Erythroblast (primary cell): ENCODE measurements around the gene CFD.

Source experiments
- DNase-seq, 2 experiments: peaks; one replicate each; lab custom pipeline; 2025; lab: John Stamatoyannopoulos, UW
- GATA1 ChIP-seq: IDR thresholded peaks from 2 replicates; pipeline ENCODE4 v1.6.1; 2011; ENCODE audit warnings: low read depth, mild to moderate bottlenecking, control low read depth, low read length, moderate library complexity
- POLR2A ChIP-seq: IDR thresholded peaks from 2 replicates; pipeline ENCODE4 v1.6.1; 2011; ENCODE audit warnings: mild to moderate bottlenecking, low read length

CFD gene

GRCh38 chr19:855142-855541 lies 4.3 kb upstream of the CFD start:
- DNase-seq: no peak
- TF ChIP-seq GATA1 (no peak), POLR2A (no peak)

GRCh38 chr19:855566-856120 lies 3.8 kb upstream of the CFD start:
- TF ChIP-seq POLR2A (no peak), GATA1 (no peak)
- DNase-seq: no peak

GRCh38 chr19:858284-858683 lies 1.2 kb upstream of the CFD start:
- DNase-seq: no peak
- no peak for TF ChIP-seq GATA1
- no peak for TF ChIP-seq POLR2A

GRCh38 chr19:861141-861755 lies 1.8 kb downstream of the CFD start:
- DNase-seq: no peak
- TF ChIP-seq GATA1 (no peak), POLR2A (no peak)

GRCh38 chr19:861756-862580 lies 2.5 kb downstream of the CFD start:
- TF ChIP-seq GATA1 (no peak), POLR2A (no peak)

DNA sequence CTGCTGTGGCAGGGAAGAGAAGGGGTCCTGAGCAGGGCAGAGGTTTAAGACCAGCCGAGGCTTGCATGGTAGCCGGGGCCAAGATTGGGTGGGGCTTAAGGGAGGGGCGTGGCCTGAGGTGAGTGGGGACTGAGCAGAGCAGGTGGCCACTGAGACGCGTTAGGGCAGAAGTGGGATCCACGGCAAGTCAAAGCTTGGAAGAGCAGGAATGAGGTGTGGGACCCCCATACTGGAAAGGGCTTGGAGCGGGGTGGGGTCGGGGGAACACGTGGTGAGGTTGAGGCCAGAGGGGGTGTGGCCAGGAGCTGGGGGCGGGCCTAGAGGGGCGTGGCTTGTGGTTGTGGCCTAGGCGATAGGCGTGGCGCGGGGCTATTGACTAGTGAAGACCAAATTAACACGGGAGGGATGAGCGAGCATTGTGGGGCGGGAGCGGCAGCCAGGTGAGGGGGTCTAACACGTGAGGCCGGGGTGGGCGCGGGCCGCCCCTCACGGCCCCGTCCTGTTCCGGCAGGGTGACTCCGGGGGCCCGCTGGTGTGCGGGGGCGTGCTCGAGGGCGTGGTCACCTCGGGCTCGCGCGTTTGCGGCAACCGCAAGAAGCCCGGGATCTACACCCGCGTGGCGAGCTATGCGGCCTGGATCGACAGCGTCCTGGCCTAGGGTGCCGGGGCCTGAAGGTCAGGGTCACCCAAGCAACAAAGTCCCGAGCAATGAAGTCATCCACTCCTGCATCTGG lies 3.3 kb downstream of the CFD start:
- DNase-seq: peak; percentile 85 to 87
- TF ChIP-seq GATA1: no peak
- no peak for TF ChIP-seq POLR2A

More at GRCh38 chr19:861756-862580, 2.5 kb downstream of the CFD start:
- peak; percentile 80 to 86 for DNase-seq

GRCh38 chr19:863315-863620 lies 3.8 kb downstream of the CFD start:
- TF ChIP-seq POLR2A (no peak), GATA1 (no peak)
- no peak for DNase-seq

- no peak for DNase-seq
- TF ChIP-seq POLR2A: no peak
- no peak for TF ChIP-seq GATA1
Observed at GRCh38 chr19:866769-867300, 7.4 kb downstream of the CFD start.

GRCh38 chr19:867301-867793 lies 7.9 kb downstream of the CFD start:
- no peak for DNase-seq
- TF ChIP-seq POLR2A (no peak), GATA1 (no peak)

DNA sequence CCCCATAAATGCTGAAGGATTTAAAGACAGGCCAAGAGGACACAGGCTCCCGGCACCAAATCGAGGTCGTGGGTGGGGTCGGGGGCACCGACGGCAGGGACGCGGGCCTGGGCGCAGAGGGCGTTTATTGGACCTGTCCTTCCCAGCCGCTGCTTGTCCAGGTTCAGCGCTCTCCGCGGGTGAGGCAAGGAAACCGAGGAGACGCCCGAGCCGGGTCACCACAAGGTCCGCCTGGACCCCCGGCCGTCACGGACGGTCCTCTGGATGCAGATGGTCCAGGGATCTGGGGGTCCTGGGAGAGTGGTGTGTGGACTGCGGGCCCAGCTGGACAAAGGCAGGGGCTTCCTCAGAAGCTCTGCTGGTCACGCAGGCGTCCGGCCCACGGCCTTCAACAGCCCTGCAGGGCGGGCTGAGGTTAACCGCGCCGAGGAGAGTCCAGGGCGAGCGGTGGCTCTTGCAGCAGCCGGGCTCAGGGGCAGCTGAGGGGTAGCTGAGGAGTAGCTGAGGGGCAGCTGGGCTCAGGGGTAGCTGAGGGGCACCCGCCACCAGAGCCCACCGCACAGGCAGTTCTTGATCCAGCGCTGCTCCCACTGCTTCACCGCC lies 8.5 kb downstream of the CFD start:
- TF ChIP-seq GATA1 (no peak), POLR2A (no peak)
- no peak for DNase-seq

- DNase-seq: no peak
- TF ChIP-seq POLR2A (no peak), GATA1 (no peak)
Observed at GRCh38 chr19:868458-869244, 9.2 kb downstream of the CFD start.

DNA sequence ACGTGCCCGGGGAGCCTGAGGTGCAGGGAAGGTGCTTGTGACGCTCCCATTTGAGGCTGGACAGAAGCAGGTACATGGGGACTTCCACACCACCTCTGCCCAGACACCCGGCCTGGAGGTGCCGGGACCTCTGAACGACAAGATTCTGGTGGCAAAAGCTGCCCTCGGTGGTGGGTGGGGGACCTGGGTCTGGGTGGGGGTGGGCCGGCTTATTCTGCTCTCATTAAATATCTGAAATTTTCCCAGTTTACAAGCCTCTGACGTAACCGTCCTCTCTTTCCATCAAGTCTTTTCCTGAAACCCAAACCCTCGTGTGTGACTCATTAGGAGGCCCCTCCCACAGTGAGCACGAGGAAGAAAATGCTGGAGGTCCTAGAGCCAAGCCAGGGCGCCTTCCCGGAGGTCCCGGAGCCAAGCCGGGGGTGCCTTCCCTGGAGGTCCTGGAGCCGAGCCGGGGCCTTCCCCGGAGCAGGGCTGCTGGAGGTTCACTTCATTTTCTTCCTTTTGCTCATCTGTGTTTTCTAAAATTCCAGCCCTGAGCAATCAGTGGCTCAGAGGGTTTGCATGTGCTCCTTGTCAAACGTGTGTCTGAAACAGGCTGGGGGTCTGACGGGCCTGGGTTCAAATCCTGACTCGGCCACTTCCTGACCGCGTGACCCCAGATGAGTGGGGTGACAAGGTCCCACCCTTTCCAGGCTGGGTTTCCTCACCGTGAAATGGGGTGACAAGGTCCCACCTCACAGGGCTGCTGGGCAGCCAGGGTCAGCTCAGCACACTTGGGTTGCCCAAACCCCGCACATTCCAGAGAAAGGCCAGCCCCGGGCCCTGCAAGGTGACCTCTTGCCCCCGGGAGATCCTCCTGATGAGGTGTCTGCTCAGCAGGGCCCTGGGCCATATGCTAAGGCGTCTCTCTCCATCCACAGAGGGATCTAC lies 10.0 kb downstream of the CFD start:
- no peak for DNase-seq
- TF ChIP-seq GATA1 (no peak), POLR2A (no peak)
